Fibroblast of skin of left biceps (primary cell): ENCODE measurements around the gene CDCA3.
"Not testable (repeated sequence)": the region's sequence is repeated elsewhere in the genome, so short reads cannot be mapped to it uniquely, and the experiment has no call there.

Experiments
- DNase-seq, 2 experiments: peaks; one replicate each; pipeline ENCODE4 v3.0.0-alpha.2; 2013; ENCODE audit warnings: low read depth in 2 of 2

CDCA3 gene

DNA sequence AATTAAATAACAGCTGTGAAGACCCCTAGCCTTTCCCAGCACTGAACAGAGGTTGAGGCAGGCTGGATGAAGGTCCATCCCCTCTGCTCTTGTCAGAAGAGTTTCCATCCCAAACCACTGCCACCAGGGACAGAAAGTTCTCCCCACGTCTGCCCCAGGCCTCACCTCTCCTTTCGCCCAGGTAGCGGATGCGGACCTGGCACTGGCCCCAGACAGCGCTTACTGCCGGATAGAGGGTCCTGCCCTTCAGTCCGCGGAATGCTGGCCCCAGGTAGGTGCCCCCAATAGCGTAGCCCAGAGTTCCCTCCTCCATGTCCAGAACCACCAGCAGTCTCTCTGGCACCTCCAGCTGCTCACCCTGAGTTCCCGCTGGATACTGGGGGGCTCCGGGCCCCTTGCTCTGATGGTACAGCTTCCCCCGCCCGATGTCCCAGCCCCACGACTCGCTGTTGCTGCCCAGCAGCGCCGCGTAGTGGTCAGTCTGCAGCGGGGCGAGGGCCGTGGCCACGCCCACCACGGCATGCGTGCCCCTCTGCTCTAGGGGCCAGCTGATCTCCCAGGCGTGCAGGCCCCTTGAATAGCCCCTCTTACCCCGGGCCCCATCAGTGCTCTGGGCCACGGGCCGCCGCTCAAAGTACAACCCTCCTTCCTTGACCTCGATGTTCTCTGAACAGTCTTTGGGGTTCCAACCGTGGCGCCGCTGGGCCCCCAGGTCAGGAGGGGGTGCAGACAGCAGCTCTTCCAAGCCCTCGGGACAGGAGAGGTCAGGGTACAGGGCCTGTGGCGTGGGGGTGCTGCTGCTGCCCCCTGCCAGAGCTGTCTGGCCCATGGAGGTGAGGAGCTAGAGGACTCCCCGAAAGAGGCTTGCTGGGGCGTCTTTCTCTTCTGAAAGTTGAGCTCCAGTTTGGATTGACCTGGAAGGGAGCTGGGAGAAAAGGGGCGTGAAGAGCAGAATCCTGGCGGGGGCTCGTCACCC, 21.3 kb upstream of the CDCA3 start:
- peak in 1 of 2 experiments; percentile 38 for DNase-seq

DNA sequence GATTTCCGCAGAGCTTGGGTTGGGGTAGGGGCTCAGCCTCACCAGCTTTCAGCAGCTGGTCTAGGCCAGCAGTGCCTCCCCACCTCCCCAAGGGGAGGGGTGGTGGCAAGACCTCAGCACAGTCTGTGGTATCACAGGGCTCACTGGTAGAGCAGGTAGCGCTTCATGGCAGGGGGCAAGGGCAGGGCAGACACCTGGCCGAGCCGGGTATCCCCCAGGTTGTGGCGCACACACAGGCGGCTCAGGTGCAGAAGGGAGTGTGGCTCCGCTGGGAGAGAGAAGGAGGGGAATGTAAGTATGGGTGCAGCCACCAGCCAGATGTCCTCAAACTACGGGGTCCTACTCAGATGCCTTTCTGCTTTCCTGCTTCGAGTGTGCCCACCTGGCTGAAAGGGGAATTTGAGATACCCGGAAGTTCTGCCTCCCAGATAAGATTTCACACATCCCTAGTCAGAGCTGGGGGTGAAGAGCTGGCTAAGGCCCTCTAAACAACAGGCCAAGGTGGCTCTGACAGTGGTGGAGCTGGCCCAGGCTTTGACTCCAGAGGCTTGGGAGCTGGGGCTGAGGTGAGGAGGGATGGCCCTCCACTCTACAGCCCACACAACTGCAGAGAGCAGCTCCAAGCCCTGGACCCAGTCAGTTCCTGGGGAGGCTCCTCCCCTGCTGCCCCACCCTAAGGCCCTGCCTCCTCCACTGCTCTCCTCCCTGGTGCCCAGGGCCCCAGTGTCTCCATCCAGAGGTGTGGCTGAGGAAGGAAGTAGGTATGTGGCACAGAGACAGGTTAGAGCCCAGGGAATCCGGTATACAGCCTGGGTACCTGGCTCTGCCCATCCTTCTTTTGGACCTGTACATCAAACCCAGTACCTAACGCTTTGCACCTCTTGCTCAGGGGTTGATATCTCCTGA, 20.2 kb upstream of the CDCA3 start:
- no peak for DNase-seq

DNA sequence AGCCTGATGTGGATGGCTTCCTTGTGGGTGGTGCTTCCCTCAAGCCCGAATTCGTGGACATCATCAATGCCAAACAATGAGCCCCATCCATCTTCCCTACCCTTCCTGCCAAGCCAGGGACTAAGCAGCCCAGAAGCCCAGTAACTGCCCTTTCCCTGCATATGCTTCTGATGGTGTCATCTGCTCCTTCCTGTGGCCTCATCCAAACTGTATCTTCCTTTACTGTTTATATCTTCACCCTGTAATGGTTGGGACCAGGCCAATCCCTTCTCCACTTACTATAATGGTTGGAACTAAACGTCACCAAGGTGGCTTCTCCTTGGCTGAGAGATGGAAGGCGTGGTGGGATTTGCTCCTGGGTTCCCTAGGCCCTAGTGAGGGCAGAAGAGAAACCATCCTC, 19.2 kb upstream of the CDCA3 start:
- not testable (repeated sequence) for DNase-seq

DNA sequence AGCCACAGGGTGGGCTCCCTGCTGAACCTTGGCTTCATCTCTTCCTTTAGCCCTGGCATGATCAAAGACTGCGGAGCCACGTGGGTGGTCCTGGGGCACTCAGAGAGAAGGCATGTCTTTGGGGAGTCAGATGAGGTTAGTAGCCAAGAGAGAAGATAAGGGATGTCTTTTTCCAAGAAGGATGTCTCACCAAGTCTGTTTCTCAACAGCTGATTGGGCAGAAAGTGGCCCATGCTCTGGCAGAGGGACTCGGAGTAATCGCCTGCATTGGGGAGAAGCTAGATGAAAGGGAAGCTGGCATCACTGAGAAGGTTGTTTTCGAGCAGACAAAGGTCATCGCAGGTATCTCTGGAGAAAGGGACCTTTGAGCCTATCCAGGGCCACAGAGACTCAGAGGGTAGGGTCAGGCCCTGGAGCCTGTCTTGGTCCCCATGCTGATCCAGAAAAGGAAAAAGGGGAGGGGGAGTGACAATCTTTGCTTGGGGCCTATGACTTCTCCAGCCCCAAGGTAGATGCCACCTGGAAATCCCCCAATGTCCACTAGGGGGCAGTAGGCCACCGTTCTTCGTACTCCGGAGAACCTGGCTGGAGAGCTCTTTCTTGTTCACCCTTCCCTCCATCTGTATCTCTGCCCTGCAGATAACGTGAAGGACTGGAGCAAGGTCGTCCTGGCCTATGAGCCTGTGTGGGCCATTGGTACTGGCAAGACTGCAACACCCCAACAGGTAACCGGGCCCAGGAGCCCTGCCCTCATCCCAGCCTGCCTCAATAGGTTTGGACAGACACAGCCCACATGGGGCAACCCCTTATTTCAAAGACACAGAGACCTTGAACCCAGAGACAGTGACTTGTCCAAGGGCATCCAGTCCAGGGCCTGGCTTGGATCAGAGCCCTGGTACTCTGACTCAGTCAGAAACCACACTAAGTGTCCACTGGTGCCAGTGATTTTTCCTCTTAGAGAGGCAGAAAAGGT, 18.2 kb upstream of the CDCA3 start:
- DNase-seq, result no peak

DNA sequence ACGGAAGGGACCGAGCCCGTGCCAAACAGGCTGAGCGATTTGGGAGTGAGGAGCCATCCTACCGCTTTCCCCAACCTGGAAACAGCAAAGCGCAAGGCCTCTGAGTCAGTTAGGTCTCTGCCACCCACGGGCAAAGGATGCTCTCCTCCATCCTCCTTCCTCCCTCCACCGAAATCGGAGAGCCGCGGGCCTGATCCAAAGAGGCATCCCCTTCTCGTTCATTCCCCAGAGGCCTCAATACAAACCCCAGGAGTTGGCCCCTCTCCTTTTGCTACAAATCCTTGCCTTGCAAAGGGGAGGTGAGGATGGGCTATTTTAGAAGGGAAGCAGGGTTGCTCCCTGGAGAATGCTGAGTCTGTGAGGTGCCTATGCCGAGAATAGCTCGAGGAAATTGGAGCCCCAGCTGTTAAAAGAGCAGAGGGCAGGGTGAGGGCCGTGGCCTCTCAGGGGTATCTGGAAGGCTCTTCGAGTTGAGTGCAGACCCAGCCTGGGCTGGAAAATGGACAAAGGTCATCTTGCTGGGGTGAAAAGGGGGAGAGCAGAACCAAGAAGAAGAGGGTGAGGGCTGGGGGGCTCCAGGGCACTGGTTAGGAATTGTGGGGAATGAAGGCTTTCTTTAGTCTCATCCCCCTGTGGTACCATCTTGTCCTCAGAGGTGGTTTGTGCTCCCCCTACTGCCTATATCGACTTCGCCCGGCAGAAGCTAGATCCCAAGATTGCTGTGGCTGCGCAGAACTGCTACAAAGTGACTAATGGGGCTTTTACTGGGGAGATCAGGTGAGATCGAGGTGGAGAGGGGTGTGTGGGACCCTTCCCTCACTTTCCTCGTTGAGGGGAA, 17.3 kb upstream of the CDCA3 start:
- no peak for DNase-seq

DNA sequence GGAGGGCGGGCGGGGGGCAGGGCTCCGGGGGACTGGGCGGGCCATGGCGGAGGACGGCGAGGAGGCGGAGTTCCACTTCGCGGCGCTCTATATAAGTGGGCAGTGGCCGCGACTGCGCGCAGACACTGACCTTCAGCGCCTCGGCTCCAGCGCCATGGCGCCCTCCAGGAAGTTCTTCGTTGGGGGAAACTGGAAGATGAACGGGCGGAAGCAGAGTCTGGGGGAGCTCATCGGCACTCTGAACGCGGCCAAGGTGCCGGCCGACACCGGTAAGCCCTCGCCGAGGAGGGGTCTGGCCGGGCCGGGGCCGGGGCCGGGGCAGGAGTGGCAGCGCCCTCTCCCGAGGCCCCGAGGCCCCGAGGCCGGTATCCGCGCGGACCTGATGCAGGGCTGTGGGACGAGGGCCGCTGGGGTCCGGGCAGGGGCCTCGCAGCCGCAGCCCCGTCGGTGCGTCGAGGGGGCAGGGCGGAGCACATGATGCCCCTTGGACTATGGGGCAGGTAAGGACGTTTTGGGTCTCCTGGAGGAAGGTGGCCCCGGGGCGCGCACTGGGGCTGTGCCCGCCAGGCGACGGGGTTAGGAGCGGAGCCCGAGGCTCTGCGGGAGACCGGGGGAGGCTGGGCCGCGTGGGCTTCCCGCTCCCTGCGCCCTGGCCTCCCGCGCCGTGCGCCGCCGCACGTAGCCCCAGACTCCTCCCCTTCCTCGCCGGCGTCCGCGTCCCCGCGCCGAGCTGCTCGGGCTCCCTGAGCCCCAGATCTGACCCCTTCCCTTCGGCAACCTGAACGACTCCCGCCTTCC, 16.5 kb upstream of the CDCA3 start, which contains the start of gene TPI1:
Gene TPI1, plus strand, starts transcription at position 119 of the 798 bp plus-strand sequence. Its CDS starts 36 bp downstream, at position 155.
- DNase-seq, result peak in 1 of 2 experiments; percentile 50

DNA sequence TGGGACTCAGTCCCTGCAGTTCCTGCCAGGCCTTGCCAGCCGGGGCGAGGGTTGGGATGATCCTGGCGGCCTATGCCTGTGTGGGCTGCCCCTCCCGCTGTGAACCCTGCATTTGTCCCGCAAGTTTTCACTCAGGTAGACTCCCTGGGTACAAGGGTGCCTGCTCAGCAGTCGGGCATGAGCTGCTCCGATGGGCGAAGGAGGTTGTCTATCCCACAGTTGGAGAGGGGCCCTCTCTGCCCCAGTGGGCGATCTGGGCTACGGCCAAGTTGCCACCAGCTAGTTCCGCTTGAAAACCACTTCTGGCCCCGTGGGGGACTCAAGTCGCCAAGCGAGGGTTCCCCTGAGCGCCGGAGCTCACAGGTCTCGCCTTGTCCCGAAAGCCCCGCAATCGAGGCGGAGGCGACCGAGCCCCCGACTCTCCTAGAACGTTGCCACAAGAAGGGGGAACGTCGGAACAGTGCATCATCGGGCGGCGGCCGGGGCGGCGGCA, 15.9 kb upstream of the CDCA3 start:
- DNase-seq, result no peak

DNA sequence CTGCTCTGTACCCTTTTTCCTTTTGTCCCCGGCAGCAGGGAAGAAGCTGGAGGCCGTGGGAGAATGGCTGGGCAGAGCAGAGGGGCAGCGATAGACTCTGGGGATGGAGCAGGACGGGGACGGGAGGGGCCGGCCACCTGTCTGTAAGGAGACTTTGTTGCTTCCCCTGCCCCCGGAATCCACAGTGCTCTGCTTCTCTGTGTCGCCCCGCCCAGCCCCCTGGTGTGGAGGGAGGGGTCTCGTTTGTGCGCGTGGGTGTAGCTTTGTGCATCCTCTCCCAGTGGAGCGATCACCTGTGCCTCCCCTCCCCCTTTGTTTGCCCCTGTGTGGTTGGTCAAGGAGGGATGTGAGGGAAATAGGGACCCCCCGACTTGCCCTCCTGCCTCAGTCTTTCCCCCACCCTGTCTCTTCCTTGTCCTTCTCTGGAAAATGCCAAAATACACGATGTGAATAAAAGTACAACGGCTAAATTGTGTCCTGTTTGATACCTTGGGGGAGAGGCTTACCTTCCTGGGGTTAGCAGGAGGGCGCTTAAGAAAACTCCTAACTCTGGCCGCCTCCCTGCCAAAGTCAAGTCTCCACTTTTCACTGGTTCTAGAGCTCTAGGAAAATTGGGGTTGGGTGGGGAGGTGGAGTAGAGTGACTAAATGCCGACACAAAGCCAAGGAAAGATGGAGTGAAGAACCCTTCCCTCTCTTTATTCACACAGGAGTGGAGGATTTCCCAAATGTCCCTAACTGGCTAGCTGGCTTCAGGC, 15.3 kb upstream of the CDCA3 start:
- no peak for DNase-seq

DNA sequence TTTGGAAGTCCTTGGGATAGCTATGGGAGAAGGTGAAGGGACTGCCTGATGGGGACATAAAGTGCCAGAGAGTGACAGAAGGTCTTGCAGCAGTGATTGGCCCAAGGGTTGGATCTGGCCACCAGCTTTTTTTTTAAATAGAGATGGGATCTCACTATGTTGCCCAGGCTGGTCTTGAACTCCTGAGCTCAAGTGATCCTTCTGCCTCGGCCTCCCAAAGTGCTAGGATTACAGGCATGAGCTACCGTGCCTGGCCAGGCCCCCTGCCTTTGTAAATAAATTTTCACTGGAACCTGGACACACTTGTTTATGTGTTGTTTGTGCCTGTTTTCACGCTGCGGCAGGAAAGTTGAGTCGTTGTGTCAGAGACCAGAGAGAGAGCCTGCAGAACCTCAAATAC, 14.2 kb upstream of the CDCA3 start:
- not testable (repeated sequence) for DNase-seq

DNA sequence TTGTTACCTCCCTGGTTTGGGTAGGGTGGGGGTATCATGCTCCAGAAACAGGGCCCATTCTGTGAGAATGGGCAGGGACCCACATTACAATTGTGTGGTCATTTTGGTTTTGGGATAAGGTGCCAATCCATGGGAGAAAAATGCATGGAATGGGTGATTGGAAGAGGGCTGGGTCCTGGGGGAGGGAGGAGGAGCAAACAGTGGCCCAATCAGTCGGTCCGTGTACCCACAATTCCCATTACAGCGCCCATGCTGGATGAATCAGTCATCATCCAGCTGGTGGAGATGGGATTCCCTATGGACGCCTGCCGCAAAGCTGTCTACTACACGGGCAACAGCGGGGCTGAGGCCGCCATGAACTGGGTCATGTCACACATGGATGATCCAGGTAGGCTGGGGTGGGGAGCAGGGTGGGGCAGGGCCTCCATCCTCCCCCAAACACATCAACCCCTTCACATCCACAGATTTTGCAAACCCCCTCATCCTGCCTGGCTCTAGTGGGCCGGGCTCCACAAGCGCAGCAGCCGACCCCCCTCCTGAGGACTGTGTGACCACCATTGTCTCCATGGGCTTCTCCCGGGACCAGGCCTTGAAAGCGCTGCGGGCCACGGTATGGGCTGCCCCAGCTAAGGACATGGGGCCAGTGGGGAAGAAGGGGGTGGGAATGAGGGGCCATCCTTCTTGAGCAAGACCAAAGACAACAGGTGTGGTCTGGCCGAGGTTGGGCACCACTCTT, 12.7 kb upstream of the CDCA3 start:
- no peak for DNase-seq

DNA sequence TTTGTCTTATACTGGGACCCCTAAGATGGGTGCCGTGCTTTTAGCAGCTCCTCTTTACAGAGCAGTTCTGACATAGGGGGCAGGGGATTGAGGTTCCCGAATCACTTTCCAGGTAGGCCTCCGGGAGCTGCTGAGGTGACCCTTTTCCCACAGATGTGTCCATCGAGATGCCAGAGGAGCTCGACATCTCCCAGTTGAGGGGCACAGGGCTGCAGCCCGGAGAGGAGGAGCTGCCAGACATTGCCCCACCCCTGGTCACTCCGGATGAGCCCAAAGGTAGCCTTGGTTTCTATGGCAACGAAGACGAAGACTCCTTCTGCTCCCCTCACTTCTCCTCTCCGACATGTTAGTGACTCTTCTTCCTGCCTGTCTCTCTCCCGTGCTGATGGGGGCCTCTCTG, 11.9 kb upstream of the CDCA3 start:
- no peak for DNase-seq

DNA sequence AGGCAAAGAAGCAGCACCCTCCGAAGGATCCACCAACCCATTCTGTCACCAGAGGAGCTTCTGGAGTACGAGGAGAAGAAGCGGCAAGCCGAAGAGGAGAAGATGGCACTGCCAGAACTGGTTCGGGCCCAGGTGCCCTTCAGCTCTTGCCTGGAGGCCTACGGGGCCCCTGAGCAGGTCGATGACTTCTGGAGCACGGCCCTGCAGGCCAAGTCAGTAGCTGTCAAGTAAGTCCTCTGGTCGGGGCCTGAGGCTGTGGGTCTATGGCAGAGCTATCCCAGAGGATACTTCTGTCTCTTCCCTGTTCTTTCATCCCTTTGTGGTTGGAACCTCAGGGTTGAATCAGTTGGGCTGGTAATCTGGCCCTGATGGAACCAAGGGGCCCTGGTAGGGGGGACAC, 10.3 kb upstream of the CDCA3 start:
- no peak for DNase-seq

DNA sequence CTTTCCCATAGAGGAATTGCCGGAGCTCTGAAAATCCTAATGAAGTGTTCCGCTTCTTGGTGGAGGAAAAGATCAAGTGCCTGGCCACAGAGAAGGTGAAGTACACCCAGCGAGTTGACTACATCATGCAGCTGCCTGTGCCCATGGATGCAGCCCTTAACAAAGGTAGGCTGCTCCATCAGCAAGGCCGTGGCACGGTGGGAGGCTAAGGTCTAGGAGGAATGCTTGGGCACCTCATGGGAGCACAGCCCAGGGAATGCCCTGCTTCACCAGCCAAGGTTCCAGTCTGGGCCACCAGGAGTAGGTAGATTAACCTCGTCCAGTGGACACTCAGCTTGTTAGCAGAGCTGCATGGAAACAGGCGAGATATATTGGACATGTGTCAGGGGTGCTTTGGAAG, 9.9 kb upstream of the CDCA3 start:
- no peak for DNase-seq

DNA sequence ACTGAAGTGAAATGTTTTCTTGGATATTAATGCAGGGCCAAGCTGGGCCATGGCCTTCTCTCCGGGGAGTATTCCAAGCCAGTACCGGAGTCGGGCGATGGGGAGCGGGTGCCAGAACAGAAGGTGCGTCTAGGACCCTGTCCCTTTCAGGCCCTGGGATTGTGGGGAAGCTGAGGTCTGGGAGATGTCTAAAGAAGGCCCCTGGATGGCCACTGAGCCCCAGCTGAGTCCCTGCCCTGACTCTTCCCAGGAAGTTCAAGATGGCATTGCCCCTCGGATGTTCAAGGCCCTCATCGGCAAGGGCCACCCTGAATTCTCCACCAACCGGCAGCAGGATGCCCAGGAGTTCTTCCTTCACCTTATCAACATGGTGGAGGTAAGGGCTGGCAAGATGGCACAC, 9.0 kb upstream of the CDCA3 start:
- DNase-seq, result no peak

DNA sequence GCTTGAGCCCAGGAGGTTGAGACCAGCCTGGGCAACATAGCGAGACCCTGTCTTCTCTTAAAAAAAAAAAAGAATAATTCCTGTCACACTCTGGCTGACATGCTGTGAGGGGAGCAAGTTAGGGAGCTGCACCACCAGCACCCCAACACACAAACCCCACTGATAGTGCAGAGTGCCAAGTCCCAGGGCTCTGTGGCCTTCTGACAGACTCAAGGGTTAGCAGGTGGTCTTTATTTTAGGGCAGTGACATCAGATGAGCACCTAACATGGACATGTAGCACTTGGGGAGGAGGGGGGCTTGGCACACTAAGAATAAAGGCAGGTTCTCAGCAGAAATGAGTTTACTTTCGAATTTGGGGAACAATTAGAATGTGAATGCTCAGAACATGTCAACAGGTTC, 7.7 kb upstream of the CDCA3 start:
- no peak for DNase-seq

DNA sequence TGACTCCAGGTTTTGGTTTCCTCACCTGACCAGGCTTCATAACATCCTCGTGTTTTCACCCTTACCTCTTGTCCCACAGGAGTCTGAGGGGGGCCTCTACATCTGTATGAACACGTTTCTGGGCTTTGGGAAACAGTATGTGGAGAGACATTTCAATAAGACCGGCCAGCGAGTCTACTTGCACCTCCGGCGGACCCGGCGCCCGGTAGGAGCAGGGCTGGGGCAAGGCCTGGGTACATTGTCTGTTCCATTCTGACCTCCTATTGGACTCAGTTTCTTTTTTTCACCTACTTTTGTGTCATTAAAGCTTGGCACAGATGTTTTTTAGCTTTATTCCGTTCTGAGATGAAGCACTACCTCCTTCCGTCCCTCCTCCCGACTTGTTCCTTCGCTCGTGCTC, 4.2 kb upstream of the CDCA3 start:
- DNase-seq, result no peak

DNA sequence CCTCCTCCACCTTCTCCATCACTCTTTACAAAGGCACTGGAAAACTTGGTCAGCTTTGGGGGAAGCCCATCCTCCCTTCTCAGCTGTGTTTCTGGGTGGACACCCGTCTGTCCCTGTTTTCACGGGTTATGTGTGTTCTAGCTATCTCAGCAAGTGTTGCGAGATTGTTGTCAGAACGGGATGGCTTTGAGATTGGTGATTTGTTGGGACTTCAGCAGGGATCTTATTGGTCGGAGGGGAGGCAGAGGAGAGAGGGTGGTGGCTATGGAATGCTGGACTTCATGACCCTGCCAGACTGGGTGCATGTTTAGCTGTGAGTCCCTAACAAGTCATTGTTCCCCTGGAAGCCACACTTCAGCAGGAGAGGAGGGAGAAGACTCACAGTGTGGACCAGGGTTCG, 3.0 kb upstream of the CDCA3 start:
- no peak for DNase-seq

DNA sequence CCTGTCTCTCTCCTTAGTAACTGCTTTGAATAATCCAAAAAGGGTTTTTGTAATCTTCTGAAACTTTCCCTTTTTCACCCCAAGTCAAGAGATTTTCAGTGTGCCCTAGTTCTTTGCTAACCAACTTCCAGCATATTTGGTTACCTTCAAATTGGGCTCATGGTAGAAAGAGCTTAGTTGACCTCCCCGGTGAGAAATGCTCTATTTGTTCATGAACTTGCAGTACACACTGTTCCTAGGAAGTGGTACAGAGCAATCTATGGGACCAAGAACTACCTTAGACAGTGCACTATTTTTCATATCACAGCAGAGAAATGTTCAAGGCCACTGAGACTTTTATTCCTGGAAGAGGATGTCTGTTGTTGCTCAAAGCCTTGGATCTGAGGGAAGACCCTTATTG, 2.5 kb upstream of the CDCA3 start:
- no peak for DNase-seq
